Astrocyte of the cerebellum (primary cell): ENCODE results near the gene ATP2B1.

ENCODE experiments used
- DNase-seq: peaks from one replicate; pipeline ENCODE4 v3.0.0-alpha.2; 2011; ENCODE audit warnings: low read depth
- H3K4me3 ChIP-seq: 2 replicates; pipeline ENCODE4 v1.5.1; 2011; ENCODE audit warnings: mild to moderate bottlenecking, low read depth, low read length, moderate library complexity
- in situ Hi-C: cut with HindIII; loops from 2 replicates; pipeline ENCODE4 v1.10.0; 2017; ENCODE audit warnings: low sequenced_read_pairs
- TF ChIP-seq, protein P1 (sequence below): IDR thresholded peaks from 2 replicates; pipeline ENCODE4 v1.5.1; 2012; ENCODE audit warnings: low read length, low read depth, moderate library complexity, mild to moderate bottlenecking; ENCODE audit errors: missing control alignments

Gene ATP2B1

DNA sequence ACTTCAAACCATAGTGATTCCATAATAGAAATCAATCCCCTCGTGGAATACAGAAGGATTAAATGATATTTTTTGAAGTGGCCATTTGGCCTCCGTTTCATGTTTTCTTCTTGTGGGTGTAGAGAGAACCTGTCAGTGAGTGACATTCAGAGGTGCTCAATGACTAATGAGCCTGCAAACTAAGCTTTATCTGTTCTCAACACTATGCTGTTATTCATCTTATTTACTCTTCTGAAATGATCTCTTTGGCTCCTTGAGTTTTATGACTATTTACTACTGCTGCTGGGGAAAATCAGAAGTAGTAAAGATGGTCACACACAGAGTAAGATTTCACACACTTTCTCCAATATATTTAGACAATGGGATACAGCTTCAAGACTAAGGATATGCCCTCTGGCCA, 30.4 kb downstream of the ATP2B1 start:
- in situ Hi-C loops: no loop called here
- TF ChIP-seq, protein P1, sequence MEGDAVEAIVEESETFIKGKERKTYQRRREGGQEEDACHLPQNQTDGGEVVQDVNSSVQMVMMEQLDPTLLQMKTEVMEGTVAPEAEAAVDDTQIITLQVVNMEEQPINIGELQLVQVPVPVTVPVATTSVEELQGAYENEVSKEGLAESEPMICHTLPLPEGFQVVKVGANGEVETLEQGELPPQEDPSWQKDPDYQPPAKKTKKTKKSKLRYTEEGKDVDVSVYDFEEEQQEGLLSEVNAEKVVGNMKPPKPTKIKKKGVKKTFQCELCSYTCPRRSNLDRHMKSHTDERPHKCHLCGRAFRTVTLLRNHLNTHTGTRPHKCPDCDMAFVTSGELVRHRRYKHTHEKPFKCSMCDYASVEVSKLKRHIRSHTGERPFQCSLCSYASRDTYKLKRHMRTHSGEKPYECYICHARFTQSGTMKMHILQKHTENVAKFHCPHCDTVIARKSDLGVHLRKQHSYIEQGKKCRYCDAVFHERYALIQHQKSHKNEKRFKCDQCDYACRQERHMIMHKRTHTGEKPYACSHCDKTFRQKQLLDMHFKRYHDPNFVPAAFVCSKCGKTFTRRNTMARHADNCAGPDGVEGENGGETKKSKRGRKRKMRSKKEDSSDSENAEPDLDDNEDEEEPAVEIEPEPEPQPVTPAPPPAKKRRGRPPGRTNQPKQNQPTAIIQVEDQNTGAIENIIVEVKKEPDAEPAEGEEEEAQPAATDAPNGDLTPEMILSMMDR: no peak
- no peak overlapping the region for H3K4me3 ChIP-seq
- no peak for DNase-seq

GRCh38 chr12:89676930-89677329, 31.7 kb downstream of the ATP2B1 start:
- in situ Hi-C loops: no loop called here
- H3K4me3 ChIP-seq: no peak overlapping the region
- no peak for DNase-seq
- TF ChIP-seq, protein P1: no peak

DNA sequence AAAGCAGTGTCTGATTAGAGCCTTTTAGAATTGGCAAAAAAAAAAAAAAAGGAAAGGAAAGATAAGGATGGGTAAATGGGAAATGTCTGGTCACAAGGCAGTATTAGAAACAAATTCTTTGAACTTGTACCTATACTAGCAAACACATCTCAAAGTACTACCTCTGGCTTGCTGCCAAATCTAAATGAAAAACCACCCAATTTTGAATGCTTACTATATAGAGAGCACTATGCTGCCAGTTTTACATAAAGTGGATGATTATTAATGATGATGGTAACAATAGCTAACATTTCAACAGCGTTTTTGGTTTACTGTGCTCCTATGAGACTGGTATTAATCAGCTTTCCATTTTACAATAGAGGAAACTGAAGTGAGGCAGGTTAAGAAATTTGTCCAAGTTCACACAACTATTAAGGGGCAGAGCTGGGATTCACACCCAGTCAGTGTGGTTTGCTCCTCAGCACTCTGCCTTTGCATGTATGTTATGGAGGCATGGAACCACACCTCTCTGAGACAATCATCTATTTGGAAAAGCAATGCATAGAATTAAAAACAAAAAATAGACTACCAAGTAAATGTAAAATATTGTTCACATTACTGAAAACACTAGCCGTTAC, 34.2 kb downstream of the ATP2B1 start:
- in situ Hi-C loops: no loop called here
- DNase-seq: no peak
- TF ChIP-seq, protein P1: no peak
- no peak overlapping the region for H3K4me3 ChIP-seq

- in situ Hi-C loops: no loop called here
Observed at GRCh38 chr12:89673603-89674002, 35.0 kb downstream of the ATP2B1 start.

GRCh38 chr12:89672589-89672979, 36.1 kb downstream of the ATP2B1 start:
- TF ChIP-seq, protein P1: no peak
- in situ Hi-C loops: no loop called here
- no peak overlapping the region for H3K4me3 ChIP-seq
- no peak for DNase-seq

More at GRCh38 chr12:89673603-89674002, 35.0 kb downstream of the ATP2B1 start:
- DNase-seq: no peak
- H3K4me3 ChIP-seq: no peak overlapping the region
- TF ChIP-seq, protein P1: no peak

DNA sequence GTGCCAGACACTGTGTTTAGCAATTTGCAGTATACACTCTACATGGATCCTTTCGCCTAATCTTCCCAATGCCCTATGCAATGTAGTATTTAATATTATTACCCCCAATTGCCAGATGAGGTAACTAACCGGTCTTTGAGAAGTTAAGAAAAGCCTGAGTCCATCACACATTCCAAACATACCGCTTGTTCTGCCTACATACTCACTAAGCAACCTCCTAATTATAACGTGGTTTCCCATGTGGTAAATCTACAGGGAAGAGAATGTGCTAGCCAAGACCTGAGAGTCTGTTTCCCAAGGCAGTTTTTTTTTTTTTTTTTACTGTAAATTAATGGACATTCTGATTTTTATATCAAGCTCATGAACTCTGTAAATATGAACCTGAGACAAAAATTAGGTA, 37.2 kb downstream of the ATP2B1 start:
- H3K4me3 ChIP-seq: no peak overlapping the region
- in situ Hi-C loops: no loop called here
- DNase-seq: peak; percentile 90
- TF ChIP-seq, protein P1: no peak
